NOMO-1 (cell line): ENCODE results near the gene SLC44A1.

Experiments used
- DNase-seq, 2 experiments: peaks; one replicate each; lab custom pipeline; 2025; ENCODE audit not compliant: unreplicated experiment in 2 of 2; lab: John Stamatoyannopoulos, UW

The SLC44A1 gene

GRCh38 chr9:105447814-105448812 is 203.7 kb downstream of the SLC44A1 start, which contains the start of gene FSD1L:
TSS of gene FSD1L (plus strand) at chr9:105448034. CDS start at chr9:105448221, 187 bp downstream.
- peak; percentile 69 to 81 for DNase-seq

DNA sequence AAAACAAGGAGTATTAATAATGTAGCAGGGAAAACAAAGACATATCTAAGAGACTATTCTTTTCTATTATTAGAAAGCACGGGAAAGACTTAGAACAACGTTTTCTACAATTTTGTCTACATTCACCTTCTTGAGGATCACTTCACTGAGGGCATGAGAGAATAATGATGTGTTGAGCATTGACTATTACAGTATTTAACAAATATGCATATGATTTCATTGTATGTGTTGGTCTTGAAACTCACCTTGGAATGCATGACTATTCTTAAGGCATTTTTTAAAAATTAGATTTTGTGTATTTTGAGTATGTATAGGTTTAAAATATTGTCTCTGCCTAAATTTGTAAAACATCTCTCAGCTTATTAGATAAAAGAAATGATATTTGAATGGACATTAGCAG is 204.6 kb downstream of the SLC44A1 start:
- DNase-seq, result no peak

DNA sequence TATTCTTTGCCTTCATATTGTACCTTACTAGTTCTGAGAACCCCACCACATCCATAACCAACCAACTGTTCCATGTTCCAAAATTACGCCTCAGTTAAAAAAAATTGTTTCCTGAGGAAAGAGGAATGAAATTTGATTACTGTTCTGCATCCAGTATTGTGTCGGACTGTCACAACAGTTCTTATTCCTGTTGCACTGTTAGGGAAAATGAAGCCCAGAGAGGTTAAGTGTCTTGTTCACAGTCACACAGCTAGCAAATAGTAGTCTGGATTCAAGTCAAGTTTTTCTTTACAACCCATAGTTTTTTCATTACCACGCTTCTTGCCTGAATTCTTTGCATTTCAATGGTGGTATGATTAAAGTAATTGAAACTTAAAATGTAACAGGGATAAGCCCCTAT is 207.7 kb downstream of the SLC44A1 start:
- no peak for DNase-seq

DNA sequence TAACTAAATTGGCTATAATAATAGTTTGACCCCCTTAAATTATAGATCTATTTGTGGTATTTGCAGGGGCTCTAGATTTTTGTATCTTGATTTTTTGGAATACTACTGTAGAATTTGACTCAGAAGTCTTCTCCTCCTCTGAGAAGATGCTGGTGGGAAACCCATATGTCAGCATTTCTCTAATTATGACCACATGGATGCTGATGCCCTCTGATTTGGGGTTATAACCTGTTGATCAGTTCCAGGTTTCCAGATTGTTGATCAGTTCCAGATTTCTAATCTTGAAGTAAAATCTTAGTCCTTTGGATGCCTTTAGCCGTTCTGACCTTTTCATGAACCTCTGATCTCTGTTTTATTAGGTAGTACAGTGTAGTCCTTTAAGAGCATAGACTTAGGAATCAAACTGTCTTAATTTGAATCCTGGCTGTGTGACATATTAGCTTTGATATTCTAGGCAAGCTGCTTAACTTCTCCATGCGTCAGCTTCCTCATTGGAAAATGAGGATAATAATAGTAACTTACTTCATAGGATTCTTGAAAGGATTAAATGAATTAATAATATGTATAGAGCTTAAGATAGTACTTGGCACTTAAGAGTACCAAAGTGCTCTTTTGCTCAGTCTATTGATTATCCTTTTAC is 211.5 kb downstream of the SLC44A1 start:
- no peak for DNase-seq

- no peak for DNase-seq
Measured at GRCh38 chr9:105457560-105458294, 213.3 kb downstream of the SLC44A1 start.

- no peak for DNase-seq
Measured at GRCh38 chr9:105458404-105458803, 214.0 kb downstream of the SLC44A1 start.

GRCh38 chr9:105459336-105459735 is 214.9 kb downstream of the SLC44A1 start:
- no peak for DNase-seq

DNA sequence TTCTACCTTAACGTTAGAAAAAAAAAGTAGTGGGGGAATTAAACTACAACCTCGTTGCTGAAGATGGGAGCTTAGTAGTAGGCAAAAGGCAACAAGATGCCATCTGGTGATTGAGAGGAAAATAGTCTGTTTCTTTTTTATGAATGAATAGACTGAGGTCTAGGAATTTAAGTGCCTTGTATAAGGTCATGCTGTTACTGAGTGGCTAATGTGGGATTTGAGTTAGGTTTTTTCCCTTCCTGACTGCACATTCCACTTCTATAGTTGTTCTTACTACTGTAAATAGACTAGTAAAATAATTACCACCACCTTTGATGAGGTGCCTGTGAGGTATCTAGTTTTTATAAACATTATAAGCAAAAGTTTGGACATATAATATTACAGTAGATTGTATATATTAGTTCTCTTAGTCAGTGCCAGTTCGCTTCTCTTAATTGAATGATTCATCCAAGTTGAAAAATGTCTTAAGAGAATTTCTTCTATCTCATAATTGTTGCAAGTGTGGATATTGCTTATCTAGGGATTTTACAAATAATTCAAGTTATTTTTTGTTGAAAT is 222.5 kb downstream of the SLC44A1 start:
- no peak for DNase-seq

GRCh38 chr9:105468875-105469274 is 224.4 kb downstream of the SLC44A1 start:
- no peak for DNase-seq

- DNase-seq, result no peak
Measured at GRCh38 chr9:105473221-105473620, 228.8 kb downstream of the SLC44A1 start.

DNA sequence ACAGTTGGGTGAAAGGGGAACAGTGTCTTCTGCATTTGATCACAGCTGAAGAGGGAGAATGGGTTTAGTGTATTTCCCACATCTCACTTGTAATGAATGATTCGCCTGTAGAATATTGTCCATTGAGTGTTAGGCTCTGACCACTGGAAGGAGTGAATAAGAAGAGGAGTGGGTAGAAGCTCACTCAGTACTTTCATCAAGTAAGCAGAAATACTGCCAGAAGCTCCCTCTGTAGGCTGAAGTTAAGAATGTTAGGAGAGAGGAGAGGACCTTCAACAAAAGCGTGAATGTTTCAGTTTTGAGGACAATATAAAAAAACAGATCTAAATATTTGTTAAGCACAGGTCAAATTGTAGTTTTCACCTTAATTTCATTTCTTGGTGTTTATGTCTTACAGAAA is 230.9 kb downstream of the SLC44A1 start:
- no peak for DNase-seq

GRCh38 chr9:105479846-105480245 is 235.4 kb downstream of the SLC44A1 start:
- no peak for DNase-seq

DNA sequence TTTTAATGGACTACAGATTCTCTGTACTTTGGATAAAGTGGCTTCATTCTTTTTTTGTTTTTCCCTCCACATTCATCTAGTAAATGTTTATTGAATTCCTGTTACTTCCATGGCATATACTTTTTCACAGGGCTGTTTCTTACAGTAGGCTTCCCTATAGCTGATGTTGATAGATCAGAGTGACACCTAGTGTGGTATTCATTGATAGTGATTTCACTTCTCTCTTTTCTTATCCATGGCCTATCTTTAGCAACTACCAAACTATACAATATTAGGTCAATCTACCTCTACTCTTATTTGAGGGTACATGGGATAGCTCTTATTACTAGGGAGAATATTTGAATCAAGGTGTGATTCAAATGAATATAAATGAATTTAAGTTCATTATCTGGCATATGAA is 239.2 kb downstream of the SLC44A1 start:
- DNase-seq, result peak in 1 of 2 experiments; percentile 23

DNA sequence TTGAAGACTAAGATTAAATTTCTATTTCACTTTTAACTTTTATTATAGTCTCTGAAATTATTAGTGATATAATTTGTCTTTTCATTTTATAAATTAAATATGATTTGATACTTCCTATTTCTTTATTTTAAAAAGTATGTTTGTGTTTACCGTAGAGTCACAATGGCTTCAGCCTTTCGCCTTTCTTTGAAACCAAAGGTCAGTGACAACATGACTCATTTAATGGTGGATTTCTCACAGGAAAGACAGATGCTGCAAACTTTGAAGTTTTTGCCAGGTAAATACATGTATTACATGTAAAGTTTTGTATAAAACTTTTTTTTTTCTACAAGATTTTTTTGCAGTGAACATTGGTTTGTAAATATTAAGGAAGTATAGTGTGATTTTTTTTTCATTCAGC is 239.8 kb downstream of the SLC44A1 start:
- DNase-seq, result no peak

DNA sequence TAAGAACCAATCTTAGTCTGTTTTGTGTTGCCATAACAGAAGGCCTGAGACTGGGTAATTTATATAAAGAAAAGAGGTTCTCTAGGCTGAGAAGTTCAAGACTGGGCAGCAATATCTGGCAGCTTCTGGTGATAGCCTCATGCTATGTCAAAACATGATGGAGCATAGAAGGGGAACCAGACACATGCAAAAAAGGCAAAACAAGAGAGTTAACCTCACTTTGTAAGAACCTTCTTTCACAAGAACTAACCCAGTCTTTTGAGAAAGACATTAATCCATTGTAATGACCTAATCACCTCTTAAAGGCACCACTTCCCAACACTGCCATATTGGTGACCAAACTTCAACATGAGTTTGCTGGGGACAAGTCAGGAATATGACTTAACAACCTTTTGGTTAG is 240.7 kb downstream of the SLC44A1 start:
- peak in 1 of 2 experiments; percentile 16 for DNase-seq
